Measurements from ENCODE around the gene CYP2A6. TPM values are rescaled to one million over a fixed set of nuclear protein-coding genes. Genes with fewer than 3 reads are reported as not detected.
A peak's percentile ranks its signal among the peaks of the same experiment; 100 is the strongest.
"Not testable (repeated sequence)": the region's sequence is repeated elsewhere in the genome, so short reads cannot be mapped to it uniquely, and the experiment has no call there.

CYP2A6 gene
- polyA plus RNA-seq, 1 donor from 2014 or later = not detected

DNA sequence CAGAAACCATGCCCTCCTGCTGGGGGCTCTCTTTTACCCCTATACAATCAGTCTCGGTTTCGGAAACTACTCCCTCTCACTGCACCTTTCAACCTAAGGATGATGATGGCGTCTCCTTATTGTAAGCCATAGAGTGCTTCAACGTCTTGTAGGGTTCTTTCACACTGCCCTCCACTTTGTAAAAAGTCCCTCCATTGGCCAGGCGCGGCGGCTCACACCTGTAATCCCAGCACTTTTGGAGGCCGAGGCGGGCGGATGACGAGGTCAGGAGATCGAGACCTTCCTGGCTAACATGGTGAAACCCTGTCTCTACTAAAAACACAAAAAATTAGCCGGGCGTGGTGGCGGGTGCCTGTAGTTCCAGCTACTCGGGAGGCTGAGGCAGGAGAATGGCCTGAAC, 19.5 kb downstream of the CYP2A6 start:
- H3K4me1 Mint-ChIP-seq, H3K4me3 Mint-ChIP-seq, H3K27me3 Mint-ChIP-seq, H3K9me3 Mint-ChIP-seq, H3K27ac Mint-ChIP-seq: not testable (repeated sequence)
- peaks cover 22% of the 10 kb centered on the region for H3K36me3 Mint-ChIP-seq

DNA sequence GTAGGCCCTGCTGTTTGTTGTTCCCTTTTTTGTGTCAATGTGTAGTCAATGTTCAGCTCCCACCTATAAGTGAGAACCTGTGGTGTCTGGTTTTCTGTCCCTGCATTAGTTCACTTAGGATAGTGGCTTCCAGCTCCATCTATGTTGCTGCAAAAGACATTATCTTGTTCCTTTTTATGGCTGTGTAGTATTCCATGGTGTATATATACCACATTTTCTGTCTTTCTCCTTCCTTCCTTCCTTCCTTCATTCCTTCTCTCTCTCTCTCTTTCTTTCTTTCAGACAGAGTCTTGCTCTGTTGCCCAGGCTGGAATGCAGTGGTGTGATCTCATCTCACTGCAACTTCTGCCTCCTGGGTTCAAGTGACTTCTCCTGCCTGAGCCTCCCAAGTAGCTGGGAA, 21.0 kb downstream of the CYP2A6 start:
- Mint-ChIP-seq H3K4me1 (peaks cover 0 to 2% (median 0%) of the 10 kb centered on the region in 3 donors), H3K27ac (peak overlapping the region in 1 of 3 donors; percentile 63), H3K9me3 (peaks cover 0 to 4% (median 3%) of the 10 kb centered on the region in 3 donors), H3K4me3 (no peak overlapping the region), H3K27me3 (no peaks in the 10 kb centered on the region), H3K36me3 (peaks cover 25% of the 10 kb centered on the region)

DNA sequence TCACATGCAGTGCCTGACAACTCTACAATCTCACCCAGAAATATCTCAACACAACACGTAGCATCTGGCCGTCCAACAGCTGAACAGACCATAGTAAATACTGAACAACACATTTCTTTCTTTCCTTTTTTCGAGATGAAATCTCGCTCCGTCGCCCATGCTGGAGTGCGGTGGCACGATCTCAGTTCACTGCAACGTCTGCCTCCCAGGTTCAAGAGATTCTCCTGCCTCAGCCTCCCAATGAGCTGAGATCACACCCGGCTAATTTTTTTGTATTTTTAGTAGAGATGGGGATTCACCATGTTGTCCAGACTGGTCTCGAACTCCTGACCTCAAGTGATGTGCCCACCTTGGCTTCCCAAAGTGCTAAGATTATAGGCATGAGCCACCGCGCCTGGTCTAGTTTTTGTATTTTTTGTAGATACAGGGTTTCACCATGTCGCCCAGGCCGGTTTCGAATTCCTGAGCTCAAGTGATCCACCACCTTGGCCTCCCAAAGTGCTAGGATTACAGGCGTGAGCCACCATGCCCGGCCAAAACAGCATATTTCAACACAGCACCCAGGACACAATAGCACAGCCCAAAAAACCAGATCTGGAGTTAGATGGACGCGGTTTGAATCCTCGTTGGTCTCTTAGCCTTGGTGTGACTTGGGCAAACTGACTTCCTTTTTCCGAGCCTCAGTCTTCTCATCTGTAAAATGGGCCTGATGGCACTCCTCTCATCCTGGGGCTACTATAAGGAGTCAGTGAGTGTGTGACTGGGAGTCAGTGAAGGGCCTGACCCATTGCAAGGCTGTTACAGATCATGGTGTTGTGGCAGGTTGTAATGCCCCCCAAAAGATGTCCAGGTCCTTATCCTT, 22.6 kb downstream of the CYP2A6 start:
- Mint-ChIP-seq H3K4me1 (peaks cover 0 to 8% (median 5%) of the 10 kb centered on the region in 3 donors), H3K27me3 (no peaks in the 10 kb centered on the region), H3K27ac (no peak overlapping the region), H3K4me3 (no peak overlapping the region), H3K9me3 (peaks cover 0 to 4% (median 3%) of the 10 kb centered on the region in 3 donors), H3K36me3 (peaks cover 25% of the 10 kb centered on the region)

DNA sequence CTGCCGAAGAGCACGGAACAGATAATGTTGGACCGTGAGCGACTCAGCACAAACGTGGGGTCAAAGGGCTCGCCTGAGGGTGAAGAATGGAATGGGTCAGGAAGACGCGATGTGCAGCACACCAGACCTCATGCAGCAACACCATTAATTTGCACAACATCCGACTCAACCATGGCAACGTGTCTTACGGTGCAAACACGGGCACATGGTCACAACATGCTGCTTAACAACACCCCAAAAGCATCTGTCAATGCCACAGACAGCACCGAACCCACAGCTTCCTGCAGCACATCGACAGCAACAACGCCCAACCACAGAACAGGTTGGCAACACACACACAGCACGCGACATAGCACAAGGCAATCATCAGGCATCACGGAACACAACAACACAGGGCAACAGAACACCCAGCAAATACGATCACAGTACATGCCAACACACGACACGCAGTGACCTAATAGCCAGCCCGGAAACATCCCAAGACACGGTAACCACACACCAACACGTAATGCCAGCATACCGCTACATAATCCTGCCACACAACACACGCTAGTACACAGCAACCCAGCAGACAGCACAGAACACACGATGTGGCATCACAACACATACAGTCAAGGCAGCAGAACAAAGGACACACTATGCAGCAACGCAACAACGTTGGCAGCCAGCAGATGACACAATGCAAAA, 23.4 kb downstream of the CYP2A6 start:
- peak overlapping the region in 2 of 3 donors; percentile 41 for H3K27ac Mint-ChIP-seq
- not testable (repeated sequence) for H3K4me3 Mint-ChIP-seq

DNA sequence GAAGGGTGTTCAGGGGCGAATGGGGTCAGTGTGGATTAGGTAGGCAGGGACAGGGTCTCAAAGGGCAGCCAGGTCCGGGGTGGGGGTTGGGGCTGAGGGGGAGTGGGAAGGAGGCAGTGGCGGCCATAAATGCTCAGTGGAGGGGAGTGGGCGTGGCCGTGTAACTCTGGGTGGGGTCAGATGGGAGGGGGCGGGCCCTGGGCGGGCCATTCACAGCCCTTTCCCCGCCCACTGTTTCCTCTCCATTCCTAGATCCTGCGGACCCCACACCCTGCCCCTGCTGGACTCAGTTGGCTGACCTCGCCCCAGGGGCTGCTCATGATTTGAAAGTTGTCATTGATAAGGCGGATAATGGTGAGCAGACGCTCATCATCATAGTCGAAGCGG, 23.9 kb downstream of the CYP2A6 start:
- not testable (repeated sequence) for H3K4me3 Mint-ChIP-seq, H3K9me3 Mint-ChIP-seq, H3K27me3 Mint-ChIP-seq
- Mint-ChIP-seq H3K4me1 (peaks cover 0 to 11% (median 8%) of the 10 kb centered on the region in 3 donors), H3K36me3 (peaks cover 25% of the 10 kb centered on the region), H3K27ac (peak overlapping the region in 1 of 3 donors; percentile 41)

More for the DNA sequence above, 23.4 kb downstream of the CYP2A6 start:
- H3K36me3 Mint-ChIP-seq = peaks cover 25% of the 10 kb centered on the region
- not testable (repeated sequence) for H3K9me3 Mint-ChIP-seq, H3K27me3 Mint-ChIP-seq
- peaks cover 0 to 11% (median 8%) of the 10 kb centered on the region in 3 donors for H3K4me1 Mint-ChIP-seq

DNA sequence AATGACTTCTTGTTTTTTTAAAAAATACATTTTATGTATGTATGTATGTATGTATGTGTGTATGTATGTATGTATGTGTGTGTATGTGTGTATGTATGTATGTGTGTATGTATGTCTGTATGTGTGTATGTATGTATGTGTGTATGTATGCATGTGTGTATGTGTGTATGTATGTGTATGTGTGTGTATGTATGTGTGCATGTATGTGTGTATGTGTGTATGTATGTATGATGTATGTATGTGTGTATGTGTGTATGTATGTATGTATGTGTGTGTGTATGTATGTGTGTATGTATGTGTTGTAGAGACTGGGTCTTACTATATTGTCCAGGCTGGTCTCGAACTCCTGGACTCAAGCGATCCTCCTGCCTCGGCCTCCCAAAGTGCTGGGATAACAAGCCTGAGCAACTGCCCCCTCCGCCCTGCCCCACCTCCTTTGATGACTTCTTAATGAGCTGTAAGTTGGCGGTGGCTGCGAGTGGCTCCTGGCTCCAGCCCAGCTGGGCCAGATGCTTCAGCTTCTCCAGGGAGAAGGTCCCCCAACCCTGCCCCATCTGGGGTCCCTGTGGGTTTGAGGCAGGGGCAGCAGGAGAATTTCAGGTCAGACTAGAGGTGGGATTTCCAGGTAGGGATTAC, 24.7 kb downstream of the CYP2A6 start:
- H3K9me3 Mint-ChIP-seq, H3K4me3 Mint-ChIP-seq, H3K27me3 Mint-ChIP-seq: not testable (repeated sequence)
- peaks cover 23% of the 10 kb centered on the region for H3K36me3 Mint-ChIP-seq
- H3K27ac Mint-ChIP-seq = peak overlapping the region in 1 of 3 donors; percentile 37
- peaks cover 0 to 11% (median 8%) of the 10 kb centered on the region in 3 donors for H3K4me1 Mint-ChIP-seq

DNA sequence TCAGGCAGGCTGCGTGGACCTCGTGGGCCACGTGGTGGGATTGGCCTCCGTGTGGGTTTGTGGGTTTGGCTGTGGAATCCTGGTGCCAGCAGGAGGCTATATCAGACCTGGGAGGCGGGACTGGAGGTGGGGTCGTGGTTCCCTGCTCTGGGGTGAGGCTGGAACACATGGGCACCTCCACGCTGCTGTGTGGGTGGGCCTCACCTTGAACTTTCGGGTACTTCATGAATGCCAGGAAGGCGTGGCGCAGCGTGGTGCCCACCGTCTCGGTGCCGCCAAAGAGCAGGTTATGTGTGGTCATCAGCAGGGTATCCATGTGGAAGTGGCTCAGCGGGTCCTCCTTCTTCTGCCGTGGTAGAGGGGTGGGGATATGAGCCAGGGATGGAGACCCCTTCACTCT, 25.3 kb downstream of the CYP2A6 start:
- H3K4me3 Mint-ChIP-seq, H3K9me3 Mint-ChIP-seq, H3K27me3 Mint-ChIP-seq: not testable (repeated sequence)
- peak overlapping the region in 2 of 3 donors; percentile 16 to 37 for H3K27ac Mint-ChIP-seq
- H3K36me3 Mint-ChIP-seq = peaks cover 19% of the 10 kb centered on the region
- H3K4me1 Mint-ChIP-seq = peaks cover under 1 to 11% (median 8%) of the 10 kb centered on the region in 3 donors

DNA sequence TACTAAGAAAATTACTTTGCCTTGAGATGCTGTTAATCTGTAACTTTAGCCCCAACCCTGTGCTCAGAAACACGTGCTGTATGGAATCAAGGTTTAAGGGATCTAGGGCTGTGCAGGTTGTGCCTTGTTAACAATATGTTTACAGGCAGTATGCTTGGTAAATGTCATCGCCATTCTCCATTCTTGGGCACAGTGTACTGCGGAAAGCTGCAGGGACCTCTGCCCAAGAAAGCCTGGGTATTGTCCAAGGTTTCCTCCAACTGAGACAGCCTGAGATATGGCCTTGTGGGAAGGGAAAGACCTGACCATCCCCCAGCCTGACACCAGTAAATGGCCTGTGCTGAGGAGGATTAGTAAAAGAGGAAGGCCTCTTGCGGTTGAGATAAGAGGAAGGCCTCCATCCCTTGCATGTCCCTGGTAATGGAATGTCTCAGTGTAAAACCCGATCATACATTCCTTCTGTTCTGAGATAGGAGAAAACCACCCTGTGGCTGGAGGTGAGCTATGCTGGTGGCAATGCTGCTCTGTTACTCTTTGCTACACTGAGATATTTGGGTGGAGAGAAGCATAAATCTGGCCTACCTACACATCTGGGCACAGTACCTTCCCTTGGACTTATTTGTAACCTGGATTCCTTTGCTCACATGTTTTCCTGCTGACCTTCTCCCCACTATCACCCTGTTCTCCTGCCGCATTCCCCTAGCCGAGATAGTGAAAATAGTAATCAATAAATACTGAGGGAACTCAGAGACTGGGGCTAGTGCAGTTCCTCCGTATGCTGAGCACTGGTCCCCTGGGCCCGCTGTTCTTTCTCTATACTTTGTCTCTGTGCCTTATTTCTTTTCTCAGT, 27.3 kb downstream of the CYP2A6 start:
- H3K4me3 Mint-ChIP-seq, H3K36me3 Mint-ChIP-seq, H3K9me3 Mint-ChIP-seq, H3K27ac Mint-ChIP-seq, H3K27me3 Mint-ChIP-seq: not testable (repeated sequence)
- peaks cover 17 to 25% (median 23%) of the 10 kb centered on the region in 3 donors for H3K4me1 Mint-ChIP-seq

DNA sequence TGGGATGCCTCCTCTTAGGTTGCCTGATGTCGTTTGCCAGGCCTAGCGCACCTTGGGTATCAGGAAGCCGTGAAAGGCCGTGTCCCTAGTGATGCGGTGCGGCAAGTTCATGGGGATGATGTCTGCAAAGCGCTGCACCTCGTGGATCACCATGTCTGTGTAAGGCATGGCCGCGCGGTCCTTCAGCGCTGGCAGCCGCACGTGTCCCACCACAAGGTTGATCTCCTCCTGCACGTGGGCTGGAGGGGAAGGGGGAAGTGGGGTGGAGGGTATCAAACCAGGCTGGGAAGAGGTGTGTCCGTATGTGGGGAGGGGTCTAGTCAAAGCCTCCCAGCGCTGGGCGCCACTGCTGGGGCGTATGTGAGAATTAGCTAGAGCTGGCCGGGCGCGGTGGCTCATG, 28.1 kb downstream of the CYP2A6 start:
- peaks cover 17 to 27% (median 23%) of the 10 kb centered on the region in 3 donors for H3K4me1 Mint-ChIP-seq
- no peaks in the 10 kb centered on the region for H3K27me3 Mint-ChIP-seq

DNA sequence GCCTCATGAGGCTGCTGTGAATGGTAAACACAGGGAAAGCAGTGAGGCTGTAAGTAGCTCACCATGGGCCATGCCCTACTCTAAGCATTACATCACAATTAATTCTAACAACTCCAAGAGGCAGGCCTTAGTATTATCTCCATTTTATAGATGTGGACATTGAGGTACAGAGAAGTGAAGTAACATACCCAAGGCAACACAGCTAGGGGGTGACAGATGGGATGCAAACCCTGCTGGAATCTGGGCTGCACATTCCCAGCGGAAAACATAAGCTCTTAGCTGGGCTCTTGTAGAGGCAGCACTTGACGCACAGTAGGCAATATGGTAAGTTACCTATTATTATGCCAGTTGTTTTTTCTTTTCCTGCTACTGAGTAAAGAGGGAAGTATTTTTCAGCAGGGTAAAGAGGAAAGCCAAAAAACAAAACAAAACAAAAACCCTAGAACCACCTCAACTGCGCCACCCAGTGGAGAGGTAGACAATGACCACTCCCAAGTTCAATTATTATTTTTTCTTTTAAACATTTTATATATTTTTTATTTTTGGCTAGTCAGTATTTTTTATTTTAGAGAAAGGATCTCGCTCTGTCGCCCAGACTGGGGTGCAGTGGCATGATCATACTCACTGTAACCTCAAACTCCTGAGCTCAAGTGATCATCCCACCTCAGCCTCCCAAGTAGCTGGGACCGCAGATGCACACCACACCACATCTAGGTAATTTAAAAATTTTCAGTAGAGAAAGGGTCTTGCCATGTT, 30.6 kb downstream of the CYP2A6 start:
- H3K27ac Mint-ChIP-seq = peak overlapping the region; percentile 59 to 78 (median 70)
- not testable (repeated sequence) for H3K9me3 Mint-ChIP-seq, H3K36me3 Mint-ChIP-seq, H3K27me3 Mint-ChIP-seq
- peaks cover 17 to 29% (median 26%) of the 10 kb centered on the region in 3 donors for H3K4me1 Mint-ChIP-seq
- H3K4me3 Mint-ChIP-seq = peak overlapping the region; percentile 1 to 73 (median 42)

More for the DNA sequence above, 28.1 kb downstream of the CYP2A6 start:
- Mint-ChIP-seq H3K36me3 (peaks cover 7% of the 10 kb centered on the region), H3K27ac (no peak overlapping the region), H3K4me3 (peak overlapping the region in 1 of 4 donors; percentile 12), H3K9me3 (peaks cover 0 to 2% (median 0%) of the 10 kb centered on the region in 3 donors)

DNA sequence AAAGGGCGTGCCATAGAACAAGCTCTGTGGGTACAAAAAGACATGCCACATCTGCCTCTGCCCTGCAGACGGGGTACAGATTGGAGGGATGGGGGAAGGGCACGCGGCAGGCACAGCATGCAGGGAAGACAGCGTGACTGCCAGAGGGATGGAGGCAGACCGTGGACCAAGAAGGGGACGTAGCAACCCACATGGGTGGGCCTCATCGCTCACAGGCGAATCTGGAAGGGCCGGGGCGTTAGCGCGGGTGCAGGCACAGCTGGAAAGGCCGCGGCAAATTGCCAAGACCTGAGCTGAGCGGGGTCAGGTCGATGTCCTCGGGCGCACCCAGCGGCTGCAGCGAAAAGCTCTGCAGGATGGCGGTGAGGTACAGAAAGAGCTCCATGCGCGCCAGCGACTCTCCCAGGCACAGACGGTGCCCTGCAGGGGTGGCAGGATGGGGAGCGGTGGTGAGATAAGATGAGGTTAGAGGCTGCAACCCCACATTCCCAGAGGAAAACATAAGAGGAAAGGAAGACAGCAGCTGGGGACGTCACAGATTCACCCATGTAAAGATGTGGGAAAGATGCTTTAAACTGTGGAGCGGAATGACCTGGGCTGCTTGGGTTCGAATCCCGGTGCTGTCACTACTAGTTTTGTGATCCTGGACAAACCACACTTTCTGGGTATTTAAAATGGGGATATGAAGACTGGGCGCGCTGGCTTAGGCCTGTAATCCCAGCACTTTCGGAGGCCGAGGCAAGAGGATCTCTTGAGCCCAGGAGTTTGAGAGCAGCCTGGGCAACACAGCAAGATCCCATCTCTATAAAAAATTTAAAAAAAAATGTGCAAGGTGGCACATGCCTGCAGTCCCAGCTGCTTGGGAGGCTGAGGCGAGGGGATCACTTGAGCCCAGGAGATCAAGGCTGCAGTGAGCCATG, 31.5 kb downstream of the CYP2A6 start:
- H3K4me1 Mint-ChIP-seq = peaks cover 17 to 29% (median 28%) of the 10 kb centered on the region in 3 donors
- not testable (repeated sequence) for H3K27me3 Mint-ChIP-seq, H3K36me3 Mint-ChIP-seq, H3K9me3 Mint-ChIP-seq
- peak overlapping the region; percentile 70 to 78 (median 78) for H3K27ac Mint-ChIP-seq
- H3K4me3 Mint-ChIP-seq = peak overlapping the region; percentile 79 to 94 (median 87)

DNA sequence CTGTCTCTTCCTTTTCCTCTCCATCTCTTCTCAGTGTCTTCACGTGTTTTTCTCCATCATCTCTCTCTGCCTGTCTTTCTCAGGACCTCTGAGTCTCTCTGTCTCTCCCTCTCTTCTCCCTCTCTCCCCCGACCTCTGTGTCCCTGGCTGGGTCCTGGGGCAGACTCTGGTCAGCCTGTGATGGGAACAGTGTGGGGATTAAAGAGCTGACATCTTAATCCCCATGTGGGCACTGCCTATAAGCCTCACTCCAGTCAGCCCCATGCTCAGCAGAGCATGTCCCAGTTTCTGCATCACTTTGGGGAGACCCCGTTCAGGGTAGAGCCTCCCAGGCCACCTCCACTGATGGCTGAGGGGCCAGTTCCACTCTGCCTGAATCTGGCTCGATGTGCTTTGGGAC, 35.0 kb downstream of the CYP2A6 start:
- Mint-ChIP-seq H3K36me3 (peaks cover 3% of the 10 kb centered on the region), H3K4me3 (no peak overlapping the region), H3K27ac (peak overlapping the region in 1 of 3 donors; percentile 10), H3K27me3 (peaks cover 2% of the 10 kb centered on the region), H3K9me3 (no peaks in the 10 kb centered on the region), H3K4me1 (peaks cover 31 to 39% (median 33%) of the 10 kb centered on the region in 3 donors)

DNA sequence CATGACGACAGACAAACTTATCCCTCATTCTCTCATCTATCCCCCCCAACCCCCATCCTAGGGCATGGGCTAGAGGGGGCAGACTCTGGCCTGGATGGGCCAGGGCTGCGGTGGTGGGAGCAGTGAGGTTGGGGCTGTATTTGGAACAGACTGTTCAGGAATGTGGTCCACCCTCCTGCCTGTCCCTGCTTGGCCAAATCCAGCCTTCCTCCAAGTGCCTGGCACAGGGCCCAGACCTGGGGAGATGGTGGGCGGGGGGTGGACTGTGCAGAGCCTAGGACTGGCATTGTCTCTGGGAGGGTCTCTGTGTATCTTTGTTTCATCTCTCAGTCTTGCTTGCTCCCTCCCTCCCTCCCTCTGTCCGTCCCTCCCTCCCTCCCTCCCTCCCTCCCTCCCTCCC, 37.1 kb downstream of the CYP2A6 start:
- H3K27ac Mint-ChIP-seq = peak overlapping the region in 2 of 3 donors; percentile 35 to 95
- H3K4me3 Mint-ChIP-seq = peak overlapping the region in 2 of 4 donors; percentile 97
- no peaks in the 10 kb centered on the region for H3K9me3 Mint-ChIP-seq
- peaks cover 16 to 25% (median 19%) of the 10 kb centered on the region in 3 donors for H3K4me1 Mint-ChIP-seq
- peaks cover 2% of the 10 kb centered on the region for H3K27me3 Mint-ChIP-seq
- peaks cover 3% of the 10 kb centered on the region for H3K36me3 Mint-ChIP-seq
